IMR-90 (cell line): Measurements from ENCODE around the gene TMEM50B. TPM values are rescaled to one million over a fixed set of nuclear protein-coding genes. Genes with fewer than 3 reads are reported as not detected.

ENCODE experiments used
- ATAC-seq: fragments of 200-7000 bp; cut with Tn5 transposase; 2 replicates; pipeline ENCODE4 v1.9.1; 2020; ENCODE audit warnings: low read depth, mild to moderate bottlenecking, moderate library complexity
- BruUV-seq: library from RNA; stranded (reverse); fragments of 400-500 nt; replicated peaks from 2 replicates; lab custom pipeline; 2021; lab: Mats Ljungman, UMichigan
- CTCF ChIA-PET: fragments of 300-600 bp; formaldehyde crosslinking; extraction: SDS; loops from one replicate; lab custom pipeline; 2021; ENCODE audit warnings: antibody characterized with exemption; lab: Yijun Ruan, JAX
- POLR2A ChIA-PET: fragments of 300-600 bp; sonication (Branson Sonifier 250); formaldehyde crosslinking; loops from one replicate; lab custom pipeline; 2022; ENCODE audit warnings: antibody characterized with exemption; ENCODE audit not compliant: unreplicated experiment; lab: Charles Lee
- DNase-seq: peaks from one replicate; pipeline ENCODE4 v3.0.0; 2013
- H2AFZ ChIP-seq: replicated peaks from 2 replicates; pipeline ENCODE3; 2013; ENCODE audit warnings: low read length, mild to moderate bottlenecking; ENCODE audit not compliant: poor library complexity
- H2AK5ac ChIP-seq: 2 replicates; pipeline ENCODE4 v1.6.1; 2013; ENCODE audit warnings: low read depth, low read length, inconsistent platforms
- H2AK9ac ChIP-seq: replicated peaks from 2 replicates; pipeline ENCODE3; 2013; ENCODE audit warnings: mild to moderate bottlenecking, low read depth, low read length, moderate library complexity; ENCODE audit not compliant: poor library complexity
- H2BK120ac ChIP-seq: 2 replicates; pipeline ENCODE4 v1.6.1; 2013; ENCODE audit warnings: low read depth, low read length, inconsistent platforms
- H2BK15ac ChIP-seq: 3 replicates; pipeline ENCODE4 v1.6.1; 2013; ENCODE audit warnings: low read depth, low read length, inconsistent platforms
- H2BK20ac ChIP-seq: 2 replicates; pipeline ENCODE4 v1.6.1; 2013; ENCODE audit warnings: low read depth, mild to moderate bottlenecking, inconsistent platforms, low read length, moderate library complexity
- H2BK5ac ChIP-seq: 2 replicates; pipeline ENCODE4 v1.6.1; 2013; ENCODE audit warnings: mild to moderate bottlenecking, low read depth, low read length, inconsistent platforms; ENCODE audit not compliant: poor library complexity, severe bottlenecking
- H3K14ac ChIP-seq: replicated peaks from 2 replicates; pipeline ENCODE4 v1.6.1; 2013; ENCODE audit warnings: low read depth, low read length, inconsistent platforms
- H3K18ac ChIP-seq: 2 replicates; pipeline ENCODE4 v1.6.1; 2013; ENCODE audit warnings: low read depth, low read length, control low read depth
- H3K23ac ChIP-seq: 2 replicates; pipeline ENCODE4 v1.6.1; 2013; ENCODE audit warnings: low read depth, low read length, inconsistent platforms
- H3K27ac ChIP-seq: 2 replicates; pipeline ENCODE4 v1.5.1; 2013; ENCODE audit warnings: mild to moderate bottlenecking, control low read depth, low read length; ENCODE audit not compliant: insufficient read depth
- H3K27me3 ChIP-seq: 2 replicates; pipeline ENCODE4 v1.6.1; 2013; ENCODE audit warnings: low read length; ENCODE audit not compliant: control insufficient read depth, insufficient read depth
- H3K36me3 ChIP-seq: 2 replicates; pipeline ENCODE4 v1.6.1; 2013; ENCODE audit warnings: low read length, mixed read lengths; ENCODE audit not compliant: control insufficient read depth, insufficient read depth
- H3K4ac ChIP-seq: 2 replicates; pipeline ENCODE4 v1.6.1; 2013; ENCODE audit warnings: low read depth, low read length, inconsistent platforms
- H3K4me1 ChIP-seq: 2 replicates; pipeline ENCODE4 v1.6.1; 2013; ENCODE audit warnings: low read length, mixed read lengths; ENCODE audit not compliant: control insufficient read depth, insufficient read depth
- H3K4me2 ChIP-seq: 2 replicates; pipeline ENCODE4 v1.6.1; 2013; ENCODE audit warnings: low read depth, mild to moderate bottlenecking, control low read depth, low read length, moderate library complexity
- H3K4me3 ChIP-seq: 2 replicates; pipeline ENCODE4 v1.5.1; 2013; ENCODE audit warnings: low read depth, mild to moderate bottlenecking, control low read depth, low read length, moderate library complexity; ENCODE audit not compliant: insufficient read depth
- H3K56ac ChIP-seq: 2 replicates; pipeline ENCODE4 v1.6.1; 2013; ENCODE audit warnings: low read length, inconsistent platforms; ENCODE audit not compliant: insufficient read depth; ENCODE audit errors: extremely low read depth
- H3K79me1 ChIP-seq, 2 experiments: 2 replicates each; pipeline ENCODE4 v1.6.1; 2013; ENCODE audit warnings: low read length in 2 of 2, inconsistent platforms in 1 of 2, low read depth in 1 of 2
- H3K9ac ChIP-seq: 2 replicates; pipeline ENCODE4 v1.6.1; 2013; ENCODE audit warnings: low read depth, low read length, control low read depth
- H3K9me1 ChIP-seq: 2 replicates; pipeline ENCODE4 v1.6.1; 2013; ENCODE audit warnings: low read length, inconsistent platforms; ENCODE audit not compliant: insufficient read depth
- H3K9me3 ChIP-seq: 2 replicates; pipeline ENCODE4 v1.6.1; 2013; ENCODE audit warnings: low read length; ENCODE audit not compliant: control insufficient read depth, insufficient read depth
- H4K20me1 ChIP-seq: 2 replicates; pipeline ENCODE4 v1.6.1; 2013; ENCODE audit warnings: low read length, inconsistent platforms; ENCODE audit not compliant: insufficient read depth
- H4K5ac ChIP-seq: 2 replicates; pipeline ENCODE4 v1.6.1; 2013; ENCODE audit warnings: mild to moderate bottlenecking, low read depth, low read length, control low read depth
- H4K8ac ChIP-seq, 2 experiments: 2 replicates each; pipeline ENCODE4 v1.6.1; 2013; ENCODE audit warnings: low read depth in 2 of 2, low read length in 2 of 2, control low read depth in 1 of 2, inconsistent platforms in 1 of 2
- H4K91ac ChIP-seq: 2 replicates; pipeline ENCODE4 v1.6.1; 2013; ENCODE audit warnings: low read depth, low read length, inconsistent platforms; ENCODE audit not compliant: insufficient read depth
- BHLHE40 ChIP-seq: fragments of 150-350 bp; IDR thresholded peaks from 2 replicates; pipeline ENCODE4 v1.6.1; 2016; ENCODE audit warnings: mild to moderate bottlenecking, low read depth, low read length
- CEBPB ChIP-seq: IDR thresholded peaks from 2 replicates; pipeline ENCODE4 v1.6.1; 2012; ENCODE audit warnings: low read depth, low read length, improper control_type of control experiment
- CHD1 ChIP-seq: IDR thresholded peaks from 2 replicates; pipeline ENCODE4 v1.6.1; 2012; ENCODE audit warnings: low read depth, low read length, improper control_type of control experiment
- CTCF ChIP-seq: conservative IDR thresholded peaks from 2 replicates; pipeline ENCODE4 v1.5.1; 2012; ENCODE audit warnings: mild to moderate bottlenecking, low read depth, low read length, improper control_type of control experiment
- ELK1 ChIP-seq: fragments of 150-350 bp; IDR thresholded peaks from 2 replicates; pipeline ENCODE4 v1.6.1; 2016; ENCODE audit warnings: low read depth, mild to moderate bottlenecking, low read length, moderate library complexity, borderline replicate concordance
- FOS ChIP-seq: fragments of 150-350 bp; IDR thresholded peaks from 2 replicates; pipeline ENCODE4 v1.6.1; 2016; ENCODE audit warnings: low read depth, low read length
- MAFK ChIP-seq: IDR thresholded peaks from 2 replicates; pipeline ENCODE4 v1.6.1; 2012; ENCODE audit warnings: low read depth, low read length, improper control_type of control experiment
- MAZ ChIP-seq: IDR thresholded peaks from 2 replicates; pipeline ENCODE4 v1.6.1; 2012; ENCODE audit warnings: low read depth, mild to moderate bottlenecking, low read length, improper control_type of control experiment, moderate library complexity, borderline replicate concordance
- MXI1 ChIP-seq: IDR thresholded peaks from 2 replicates; pipeline ENCODE4 v1.6.1; 2012; ENCODE audit warnings: low read depth, mild to moderate bottlenecking, low read length, moderate library complexity, borderline replicate concordance
- NFE2L2 ChIP-seq: fragments of 150-350 bp; IDR thresholded peaks from 2 replicates; pipeline ENCODE4 v1.6.1; 2016; ENCODE audit warnings: low read depth, mild to moderate bottlenecking, low read length
- POLR2A ChIP-seq: IDR thresholded peaks from 2 replicates; pipeline ENCODE4 v1.6.1; 2012; ENCODE audit warnings: mild to moderate bottlenecking, low read depth, low read length
- RAD21 ChIP-seq: IDR thresholded peaks from 2 replicates; pipeline ENCODE4 v1.6.1; 2012; ENCODE audit warnings: low read length, improper control_type of control experiment
- RCOR1 ChIP-seq: IDR thresholded peaks from 2 replicates; pipeline ENCODE4 v1.6.1; 2012; ENCODE audit warnings: mild to moderate bottlenecking, low read length, improper control_type of control experiment; ENCODE audit not compliant: insufficient replicate concordance
- RFX5 ChIP-seq: IDR thresholded peaks from 2 replicates; pipeline ENCODE4 v1.8.0; 2012; ENCODE audit warnings: low read depth, mild to moderate bottlenecking, low read length, moderate library complexity
- SMC3 ChIP-seq: fragments of 150-350 bp; IDR thresholded peaks from 2 replicates; pipeline ENCODE4 v1.6.1; 2016; ENCODE audit warnings: low read depth, mild to moderate bottlenecking, antibody characterized with exemption, low read length, moderate library complexity
- USF2 ChIP-seq: fragments of 150-350 bp; IDR thresholded peaks from 2 replicates; pipeline ENCODE4 v1.6.1; 2017; ENCODE audit warnings: mild to moderate bottlenecking, antibody characterized with exemption, low read length, low read depth
- WGBS, 2 experiments: methylation state at CpG; one replicate each; pipeline versions ENCODE4 v1.1.5 to v1.1.7; 2013; ENCODE audit warnings: missing lambda C conversion rate in 2 of 2; ENCODE audit not compliant: insufficient read length in 1 of 2; ENCODE audit errors: extremely low coverage in 2 of 2; 5-methylcytosine and 5-hydroxymethylcytosine counted together
- dilution Hi-C: fragments of 300-500 bp; cut with HindIII; formaldehyde crosslinking; loops from one replicate; pipeline ENCODE4 v1.14.3; 2018; ENCODE audit warnings: low sequenced_read_pairs; ENCODE audit not compliant: unreplicated experiment
- in situ Hi-C: fragments of 300-500 bp; cut with MboI; formaldehyde crosslinking; loops from 3 replicates; pipeline ENCODE4 v1.14.3; 2019; ENCODE audit warnings: low sequenced_read_pairs, inconsistent platforms, mixed read lengths
- intact Hi-C: fragments of 100-400 bp; cut with micrococcal nuclease; formaldehyde crosslinking; loops from 2 replicates; pipeline ENCODE4 v1.10.0; 2022
- polyA plus RNA-seq, 3 experiments: library from polyadenylated mRNA; depleted of rRNA; stranded (reverse); fragments of >200 nt; gene quantifications; 2 replicates each; pipeline ENCODE4 v1.2.3, GENCODE V29; 2012; ENCODE audit warnings: low replicate concordance in 1 of 3
- total RNA-seq: library from RNA; depleted of rRNA; stranded (reverse); fragments of >200 nt; gene quantifications from 2 replicates; pipeline ENCODE4 v1.2.3, GENCODE V29; 2012

Gene TMEM50B
- total and polyA plus RNA-seq, 2 of the 4 experiments (the other 2 are of a cell fraction) = 10.9 to 25.9 TPM

- no peak overlapping the region for H2AFZ ChIP-seq
- no peak for DNase-seq
- H3K18ac ChIP-seq = no peak overlapping the region
- H3K36me3 ChIP-seq = peaks cover 34% of the 10 kb centered on the region
- H4K91ac ChIP-seq = no peak overlapping the region
- no peak overlapping the region for H3K14ac ChIP-seq
- no peaks in the 10 kb centered on the region for H3K9me3 ChIP-seq
- BruUV-seq = no TSS peak
- no peak for ATAC-seq
- no peak overlapping the region for H3K4me3 ChIP-seq
- WGBS, 2 experiments = no CpG with 5 or more reads among the region's 5 CpGs
- H3K27ac ChIP-seq = no peak overlapping the region
- no peak overlapping the region for H2BK5ac ChIP-seq
- no peaks in the 10 kb centered on the region for H3K79me1 ChIP-seq
- dilution Hi-C loops = no loop called here
- H4K20me1 ChIP-seq = no peaks in the 10 kb centered on the region
- in situ Hi-C loops = no loop called here
- H3K9me1 ChIP-seq = no peaks in the 10 kb centered on the region
- H3K9ac ChIP-seq = no peak overlapping the region
- no peak overlapping the region for H2BK120ac ChIP-seq
- no peaks in the 10 kb centered on the region for H3K4me1 ChIP-seq
- no peaks in the 10 kb centered on the region for H3K27me3 ChIP-seq
- no peak overlapping the region for H3K4me2 ChIP-seq
- no peak overlapping the region for H2BK15ac ChIP-seq
- no peak overlapping the region for H4K5ac ChIP-seq
- no peak overlapping the region for H3K56ac ChIP-seq
- intact Hi-C loops = no loop called here
- H2AK5ac ChIP-seq = no peak overlapping the region
- H2AK9ac ChIP-seq = no peak overlapping the region
- POLR2A ChIA-PET = no interaction called here
- H3K4ac ChIP-seq = no peak overlapping the region
- TF ChIP-seq CEBPB (no peak), RCOR1 (no peak), RFX5 (no peak), NFE2L2 (no peak), RAD21 (no peak), ELK1 (no peak), USF2 (no peak), MAFK (no peak), MXI1 (no peak), SMC3 (no peak), CHD1 (no peak), POLR2A (no peak), BHLHE40 (no peak), CTCF (no peak), FOS (no peak), MAZ (no peak)
- CTCF ChIA-PET = no interaction called here
- no peak overlapping the region for H2BK20ac ChIP-seq
- H4K8ac ChIP-seq = no peak overlapping the region
- no peak overlapping the region for H3K23ac ChIP-seq
Measured at GRCh38 chr21:33522297-33522952, 42.7 kb upstream of the TMEM50B start.
